HT-29 (cell line): ENCODE data around the gene CFAP251. TPM values are rescaled to one million over a fixed set of nuclear protein-coding genes. Genes with fewer than 3 reads are reported as not detected.

ENCODE experiments used
- DNase-seq: peaks from one replicate; pipeline ENCODE4 v3.0.0-alpha.2; 2015; ENCODE audit warnings: low spot score
- total RNA-seq: library from RNA; depleted of rRNA; stranded (reverse); fragments of >200 nt; shearing (Covaris generic); gene quantifications from 2 replicates; pipeline ENCODE4 v1.2.3, GENCODE V29; 2014

Gene CFAP251
- total RNA-seq, 1 experiment from 2014 or later, result 0.92 TPM

GRCh38 chr12:122001466-122002209 is 83.2 kb downstream of the CFAP251 start:
- no peak for DNase-seq

DNA sequence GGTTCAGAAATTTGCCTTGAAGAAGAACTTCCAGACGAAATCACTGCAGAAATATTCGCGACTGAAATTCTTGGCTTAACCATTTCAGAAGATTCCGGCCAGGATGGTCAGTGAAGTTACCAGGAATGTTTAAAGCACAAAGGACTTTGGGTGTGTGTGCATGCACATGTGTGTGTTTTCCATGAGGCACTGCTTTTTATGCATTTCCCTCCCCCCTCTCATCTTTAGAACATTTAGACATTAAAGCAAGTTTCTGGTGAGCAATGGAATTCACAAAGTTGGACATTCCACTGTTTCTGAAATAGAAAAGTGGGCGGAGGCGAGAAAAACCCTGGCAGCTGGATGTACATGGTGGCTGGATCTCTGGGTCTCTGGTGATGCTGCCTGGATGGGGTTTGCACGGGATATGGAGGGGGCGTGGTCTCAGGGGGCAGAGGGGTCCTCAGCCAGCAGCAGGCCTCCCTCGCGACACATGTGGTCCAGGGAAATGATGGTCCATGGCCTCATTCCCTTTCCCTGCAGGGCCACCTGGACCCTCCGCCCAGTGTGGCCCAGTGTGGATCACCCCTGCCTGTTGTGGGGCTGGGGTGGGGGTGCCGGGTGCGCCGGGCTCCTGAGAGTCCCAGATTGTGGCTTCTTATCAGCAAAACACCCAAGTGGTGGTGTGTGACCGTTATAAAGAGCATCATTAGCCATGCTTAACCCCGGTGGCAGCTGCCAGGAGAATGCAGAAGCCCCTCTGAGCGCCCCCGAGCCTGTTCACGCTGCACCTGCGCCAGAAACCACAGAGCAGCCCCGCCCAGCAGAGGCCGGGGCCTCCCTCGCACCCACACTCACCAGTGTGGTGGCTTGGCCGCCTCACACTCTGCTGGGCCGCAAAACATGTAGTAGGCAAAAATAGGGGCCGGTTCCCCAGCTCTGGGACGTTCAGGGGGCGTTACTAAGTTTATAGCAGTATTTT is 85.5 kb downstream of the CFAP251 start:
- no peak for DNase-seq

- no peak for DNase-seq
These were observed 86.3 kb downstream of the CFAP251 start for GRCh38 chr12:122004633-122005071.

DNA sequence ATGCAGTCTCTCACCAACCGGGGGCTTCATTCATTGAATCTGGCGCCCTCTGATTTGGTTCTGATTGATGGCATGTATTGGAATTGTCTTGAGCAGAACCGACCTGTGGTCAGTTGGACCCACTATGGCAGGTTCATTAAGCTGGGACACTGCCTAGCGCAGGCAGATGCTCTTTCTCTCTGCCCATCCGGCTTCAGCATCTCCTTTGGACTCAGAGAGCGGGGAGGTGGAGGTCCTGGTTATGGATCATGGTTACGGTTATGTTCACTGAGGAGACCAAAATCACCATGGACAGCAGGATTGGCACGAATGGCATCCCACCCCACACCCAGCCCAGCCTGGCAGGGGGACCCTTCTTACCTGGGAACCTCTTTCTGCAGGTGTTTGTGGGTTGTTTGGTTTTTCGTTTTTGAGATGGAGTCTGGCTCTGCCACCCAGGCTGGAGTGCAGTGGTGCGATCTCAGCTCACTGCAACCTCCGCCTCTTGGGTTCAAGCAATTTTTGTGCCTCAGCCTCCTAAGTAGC is 86.9 kb downstream of the CFAP251 start:
- DNase-seq, result no peak

- DNase-seq, result no peak
These were observed 88.0 kb downstream of the CFAP251 start for GRCh38 chr12:122006186-122006926.

DNA sequence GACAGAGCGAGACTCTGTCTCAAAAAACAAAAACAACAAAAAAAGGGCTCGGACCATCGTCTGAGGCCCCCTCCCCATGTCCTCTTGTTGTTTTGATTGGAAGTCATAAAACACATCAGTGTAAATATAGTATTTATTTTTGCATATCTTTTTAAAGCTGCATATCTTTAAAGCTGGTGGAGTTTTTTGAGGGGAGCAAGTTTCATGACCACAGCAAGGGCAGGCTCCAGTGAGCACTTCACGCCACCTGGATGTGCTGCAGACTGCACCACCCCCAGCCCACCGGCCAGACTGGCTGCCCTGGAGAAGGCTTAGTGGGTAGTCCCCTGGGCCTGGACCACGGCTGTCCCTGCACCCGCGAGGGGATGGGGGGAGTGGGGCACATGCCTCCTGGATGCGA is 91.3 kb downstream of the CFAP251 start:
- DNase-seq, result no peak

GRCh38 chr12:122012184-122012583 is 93.8 kb downstream of the CFAP251 start:
- DNase-seq, result no peak

GRCh38 chr12:122013136-122013535 is 94.7 kb downstream of the CFAP251 start:
- DNase-seq, result no peak

GRCh38 chr12:122013791-122014590 is 95.6 kb downstream of the CFAP251 start:
- DNase-seq, result no peak

DNA sequence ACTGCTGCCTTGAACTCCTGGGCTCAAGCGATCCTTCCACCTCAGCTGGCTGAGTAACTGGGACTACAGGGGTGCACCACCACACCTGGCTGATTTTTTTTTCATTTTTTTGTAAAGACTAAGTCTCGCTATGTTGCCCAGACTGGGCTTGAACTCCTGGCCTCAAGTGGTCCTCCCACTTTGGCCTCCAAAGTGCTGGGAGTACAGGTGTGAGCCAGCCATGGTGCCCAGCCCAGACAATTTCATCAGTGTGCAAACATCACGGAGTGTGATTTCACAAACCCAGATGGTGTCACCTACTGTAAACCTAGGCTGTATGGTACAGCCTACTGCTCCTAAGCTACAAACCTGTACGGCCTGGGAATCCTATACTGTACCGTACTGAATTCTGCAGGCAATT is 96.4 kb downstream of the CFAP251 start:
- no peak for DNase-seq

GRCh38 chr12:122018457-122018856 is 100.1 kb downstream of the CFAP251 start:
- no peak for DNase-seq

- DNase-seq, result no peak
These were observed 100.5 kb downstream of the CFAP251 start for GRCh38 chr12:122018937-122019336.

- no peak for DNase-seq
These were observed 102.4 kb downstream of the CFAP251 start for GRCh38 chr12:122020795-122021192.

DNA sequence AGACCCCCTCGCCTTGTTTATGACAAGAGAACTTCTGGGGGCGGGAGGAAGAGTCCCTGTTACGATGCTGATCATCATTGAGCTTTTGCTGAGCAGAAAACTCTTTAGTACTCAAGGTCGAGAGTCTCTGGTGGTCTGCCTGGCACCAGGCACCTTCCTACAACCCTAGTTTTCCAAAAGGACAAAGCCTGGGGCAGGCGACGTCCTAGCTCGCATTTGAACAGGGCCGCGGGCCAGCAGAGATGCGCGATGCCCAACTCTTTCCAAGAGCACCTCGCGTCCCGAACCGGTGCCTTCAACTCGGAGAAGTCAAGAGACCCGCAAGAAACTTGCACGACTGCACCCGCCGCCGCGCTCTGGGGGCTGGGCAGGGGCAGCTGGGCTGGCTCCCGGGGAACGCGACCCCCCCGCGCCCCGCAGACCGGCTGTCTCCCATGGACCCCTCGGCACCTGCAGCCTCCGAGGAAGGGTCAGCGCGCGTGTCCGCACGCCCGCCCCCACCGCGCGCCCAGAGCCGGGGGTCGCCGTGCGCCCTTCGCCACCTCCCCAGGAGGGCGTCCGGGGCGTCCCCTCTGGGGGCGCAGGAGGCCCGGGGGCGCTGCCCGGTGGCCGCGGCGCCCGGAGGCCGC is 102.9 kb downstream of the CFAP251 start:
- no peak for DNase-seq

- peak; percentile 67 for DNase-seq
These were observed 103.5 kb downstream of the CFAP251 start, which contains the start of gene BCL7A for GRCh38 chr12:122021822-122022392. Gene BCL7A, plus strand, starts transcription at chr12:122021884. Its CDS starts 208 bp downstream, at chr12:122022092.

GRCh38 chr12:122022393-122023338 is 104.3 kb downstream of the CFAP251 start:
- no peak for DNase-seq

- peak; percentile 54 for DNase-seq
These were observed 105.1 kb downstream of the CFAP251 start for GRCh38 chr12:122023339-122024131.
